Pulmonary artery endothelial cell (primary cell): ENCODE measurements around the gene PELI2. TPM values are rescaled to one million over a fixed set of nuclear protein-coding genes. Genes with fewer than 3 reads are reported as not detected.

Source experiments
- DNase-seq: peaks from one replicate; pipeline ENCODE4 v3.0.0-alpha.2; 2011; ENCODE audit warnings: low read depth, low spot score
- total RNA-seq: library from RNA; depleted of rRNA; stranded (reverse); fragments of >200 nt; gene quantifications from 2 replicates; pipeline ENCODE4 v1.2.3, GENCODE V29; 2014

Gene PELI2
- total RNA-seq, 1 donor from 2014 or later, result 13.6 TPM

GRCh38 chr14:56341766-56342493 lies 223.7 kb downstream of the PELI2 start:
- DNase-seq, result no peak

GRCh38 chr14:56342494-56342942 lies 224.3 kb downstream of the PELI2 start:
- peak; percentile 33 for DNase-seq

GRCh38 chr14:56349960-56350359 lies 231.7 kb downstream of the PELI2 start:
- DNase-seq, result no peak
